Caki2 (cell line): ENCODE data around the gene CPSF7. TPM values are rescaled to one million over a fixed set of nuclear protein-coding genes. Genes with fewer than 3 reads are reported as not detected.
A peak's percentile ranks its signal among the peaks of the same experiment; 100 is the strongest.
"Not testable (repeated sequence)": the region's sequence is repeated elsewhere in the genome, so short reads cannot be mapped to it uniquely, and the experiment has no call there.

Experiments used
- DNase-seq: peaks from one replicate; pipeline ENCODE4 v3.0.0-alpha.2; 2015; ENCODE audit warnings: low read depth
- in situ Hi-C: cut with HindIII; loops from 2 replicates; pipeline ENCODE4 v1.10.0; 2016; ENCODE audit warnings: low sequenced_read_pairs, low pct_unique_long_range_greater_than_20kb, mixed read lengths
- total RNA-seq: library from RNA; depleted of rRNA; stranded (reverse); fragments of >200 nt; shearing (Covaris generic); gene quantifications from 2 replicates; pipeline ENCODE4 v1.2.3, GENCODE V29; 2014; ENCODE audit warnings: low replicate concordance

CPSF7 gene
- total RNA-seq, 1 experiment from 2014 or later, result 24.5 TPM

- in situ Hi-C loops, result no loop called here
- DNase-seq, result no peak
Observed at GRCh38 chr11:61404641-61405040, 25.1 kb downstream of the CPSF7 start.

- in situ Hi-C loops, result no loop called here
- no peak for DNase-seq
Observed at GRCh38 chr11:61404103-61404502, 25.7 kb downstream of the CPSF7 start.

GRCh38 chr11:61403658-61404057 lies 26.1 kb downstream of the CPSF7 start:
- no peak for DNase-seq
- in situ Hi-C loops, result no loop called here

GRCh38 chr11:61401573-61401972 lies 28.2 kb downstream of the CPSF7 start:
- in situ Hi-C loops, result no loop called here
- no peak for DNase-seq

GRCh38 chr11:61401173-61401572 lies 28.6 kb downstream of the CPSF7 start:
- DNase-seq, result no peak
- in situ Hi-C loops, result no loop called here

- DNase-seq, result no peak
- in situ Hi-C loops, result no loop called here
Observed at GRCh38 chr11:61392981-61393595, 36.7 kb downstream of the CPSF7 start.

GRCh38 chr11:61390161-61390560 lies 39.6 kb downstream of the CPSF7 start:
- DNase-seq, result no peak
- in situ Hi-C loops, result no loop called here

- in situ Hi-C loops, result no loop called here
- DNase-seq, result no peak
Observed at GRCh38 chr11:61384271-61385242, 45.2 kb downstream of the CPSF7 start.

- in situ Hi-C loops, DNase-seq: not testable (repeated sequence)
Observed at GRCh38 chr11:61383859-61384258, 45.9 kb downstream of the CPSF7 start.

- in situ Hi-C loops, result no loop called here
- no peak for DNase-seq
Observed at GRCh38 chr11:61380884-61381283, 48.9 kb downstream of the CPSF7 start.

GRCh38 chr11:61378713-61379313 lies 51.0 kb downstream of the CPSF7 start:
- in situ Hi-C loops, result no loop called here
- DNase-seq, result no peak

- DNase-seq, result no peak
- in situ Hi-C loops, result no loop called here
Observed at GRCh38 chr11:61377461-61378160, 52.2 kb downstream of the CPSF7 start.

GRCh38 chr11:61375761-61376108 lies 54.0 kb downstream of the CPSF7 start:
- in situ Hi-C loops, result no loop called here
- no peak for DNase-seq

GRCh38 chr11:61372659-61373420 lies 56.9 kb downstream of the CPSF7 start:
- DNase-seq, result no peak
- in situ Hi-C loops, result no loop called here

GRCh38 chr11:61370349-61371005 lies 59.3 kb downstream of the CPSF7 start:
- DNase-seq, result no peak
- in situ Hi-C loops, result no loop called here

- in situ Hi-C loops, result no loop called here
- peak; percentile 66 for DNase-seq
Observed at GRCh38 chr11:61369372-61370348, 60.1 kb downstream of the CPSF7 start.
